ENCODE data around the gene PPP3R1.

The PPP3R1 gene

GRCh38 chr2:68252400-68253218, at the start of gene PPP3R1:
Gene PPP3R1, minus strand, starts transcription at chr2:68252532. Its CDS starts 405 bp downstream, at chr2:68252127.
- ATAC-seq = peak; percentile 88

GRCh38 chr2:68295516-68295915, 43.2 kb upstream of the PPP3R1 start:
- ATAC-seq = no peak
- TF ChIP-seq CSDC2 (CRISPR knock-in tag; IDR thresholded peaks at IDR 0.05) = no peak
- TF ChIP-seq ZNF565 (CRISPR knock-in tag; conservative IDR thresholded peaks at IDR 0.05; ENCODE audit: low read depth) = no peak
- no peak for TF ChIP-seq CSRNP3 (CRISPR knock-in tag; IDR thresholded peaks at IDR 0.05)
- no peak for TF ChIP-seq PATZ1 (CRISPR knock-in tag; IDR thresholded peaks at IDR 0.05; ENCODE audit: borderline replicate concordance)
- no peak for TF ChIP-seq ESRRG (CRISPR knock-in tag; IDR thresholded peaks at IDR 0.05)
- no peak for TF ChIP-seq BACH2 (CRISPR knock-in tag; IDR thresholded peaks at IDR 0.05; ENCODE audit: borderline replicate concordance)
- TF ChIP-seq GLIS3 (CRISPR knock-in tag; IDR thresholded peaks at IDR 0.05) = no peak
- no peak for TF ChIP-seq SNAI2 (CRISPR knock-in tag; IDR thresholded peaks at IDR 0.05)
- TF ChIP-seq TSHZ2 (CRISPR knock-in tag; IDR thresholded peaks at IDR 0.05) = no peak
- TF ChIP-seq RARB (CRISPR knock-in tag; IDR thresholded peaks at IDR 0.05) = no peak
- no peak for TF ChIP-seq TOX (CRISPR knock-in tag; IDR thresholded peaks at IDR 0.05; ENCODE audit: borderline replicate concordance)
- TF ChIP-seq CREB5 (CRISPR knock-in tag; IDR thresholded peaks at IDR 0.05; ENCODE audit: low read depth) = no peak
- TF ChIP-seq TCF4 (CRISPR knock-in tag; IDR thresholded peaks at IDR 0.05; ENCODE audit: borderline replicate concordance) = no peak
- TF ChIP-seq POU6F1 (CRISPR knock-in tag; IDR thresholded peaks at IDR 0.05; ENCODE audit: borderline replicate concordance, low read depth) = no peak
- no peak for TF ChIP-seq ZNF8 (CRISPR knock-in tag; IDR thresholded peaks at IDR 0.05)
- no peak for TF ChIP-seq PPARA (CRISPR knock-in tag; IDR thresholded peaks at IDR 0.05; ENCODE audit: borderline replicate concordance)

More at GRCh38 chr2:68252400-68253218, at the start of gene PPP3R1:
- no peak for TF ChIP-seq ZNF70 (CRISPR knock-in tag; IDR thresholded peaks at IDR 0.05)
- TF ChIP-seq CREB5 (CRISPR knock-in tag; IDR thresholded peaks at IDR 0.05; ENCODE audit: low read depth) = no peak

GRCh38 chr2:68294913-68295312, 42.6 kb upstream of the PPP3R1 start:
- TF ChIP-seq TSHZ2 (CRISPR knock-in tag; IDR thresholded peaks at IDR 0.05) (no peak), ZFP30 (CRISPR knock-in tag; IDR thresholded peaks at IDR 0.05) (no peak), ZFP3 (CRISPR knock-in tag; IDR thresholded peaks at IDR 0.05) (no peak), ZNF565 (CRISPR knock-in tag; conservative IDR thresholded peaks at IDR 0.05; ENCODE audit: low read depth) (no peak)

More at GRCh38 chr2:68294913-68295312, 42.6 kb upstream of the PPP3R1 start:
- no peak for ATAC-seq

Measured in SK-N-SH treated with all-trans-retinoic acid at 6 μM for 48 hours (cell line).